Left cardiac atrium (tissue), 4 donors: Measurements from ENCODE around the gene ZBTB34. TPM values are rescaled to one million over a fixed set of nuclear protein-coding genes. Genes with fewer than 3 reads are reported as not detected.
A peak's percentile ranks its signal among the peaks of the same experiment; 100 is the strongest.

Source experiments
- ATAC-seq, 2 donors: fragments of 200-7000 bp; cut with Tn5 transposase; one replicate each; pipeline ENCODE4 v1.9.1; 2020; ENCODE audit warnings: mild to moderate bottlenecking in 2 of 2, moderate library complexity in 2 of 2
- DNase-seq: peaks from one replicate; pipeline ENCODE4 v3.0.0-alpha.2; 2020
- intact Hi-C, 2 donors: fragments of 100-400 bp; cut with DNase I; formaldehyde crosslinking; loops; one replicate each; pipeline versions ENCODE4 v1.14.1 to v1.15.1; 2022 to 2023
- total RNA-seq, 2 donors: library from RNA; stranded (reverse); fragmentation: NEBNext Ultra II Directional; extraction: Animal tissue kit (Norgen Biotek cat#: 25700); gene quantifications; one replicate each; pipeline ENCODE4 v1.2.1, GENCODE V29; 2021
- donor health status: DM: no; HTN: yes; CAD: no.
- donor health status: DM: no; HTN: yes; CAD: no; lungs with severe emphysema.
- donor health status: DM: yes; HTN: yes; CAD: no.
- donor health status: Dilated cardiomyopathy.

The ZBTB34 gene
- total RNA-seq, 2 donors from 2014 or later, result 5.2 to 5.6 TPM

GRCh38 chr9:126839301-126839700 lies 21.1 kb upstream of the ZBTB34 start:
- DNase-seq, result no peak
- intact Hi-C loops, result no loop called here
- ATAC-seq, result no peak

GRCh38 chr9:126842220-126842842 lies 18.1 kb upstream of the ZBTB34 start:
- DNase-seq, result no peak
- intact Hi-C loops, result no loop called here
- ATAC-seq, result peak in 1 of 2 donors; percentile 7

GRCh38 chr9:126842977-126843799 lies 17.3 kb upstream of the ZBTB34 start:
- no peak for DNase-seq
- ATAC-seq, result peak; percentile 31 to 50
- intact Hi-C loops, result no loop called here

- DNase-seq, result no peak
- peak; percentile 35 to 70 for ATAC-seq
Observed at GRCh38 chr9:126844085-126844484, 16.4 kb upstream of the ZBTB34 start.

GRCh38 chr9:126847051-126847450 lies 13.4 kb upstream of the ZBTB34 start:
- ATAC-seq (no peak), DNase-seq (no peak)
- intact Hi-C loops, result no loop called here

More at GRCh38 chr9:126844085-126844484, 16.4 kb upstream of the ZBTB34 start:
- intact Hi-C loops, result no loop called here

GRCh38 chr9:126849591-126850225 lies 10.7 kb upstream of the ZBTB34 start:
- DNase-seq (no peak), ATAC-seq (no peak)
- intact Hi-C loops, result no loop called here

- intact Hi-C loops, result no loop called here
- ATAC-seq (no peak), DNase-seq (no peak)
Observed at GRCh38 chr9:126851286-126851880, 9.1 kb upstream of the ZBTB34 start.

- intact Hi-C loops, result no loop called here
- no peak for DNase-seq
- peak in 1 of 2 donors; percentile 39 for ATAC-seq
Observed at GRCh38 chr9:126852086-126852688, 8.3 kb upstream of the ZBTB34 start.

GRCh38 chr9:126853667-126854066 lies 6.8 kb upstream of the ZBTB34 start:
- ATAC-seq (peak in 1 of 2 donors; percentile 57), DNase-seq (no peak)
- intact Hi-C loops, result no loop called here

GRCh38 chr9:126854734-126855133 lies 5.7 kb upstream of the ZBTB34 start:
- no peak for ATAC-seq
- DNase-seq, result no peak
- intact Hi-C loops, result no loop called here

- ATAC-seq (no peak), DNase-seq (no peak)
- intact Hi-C loops, result no loop called here
Observed at GRCh38 chr9:126856326-126856877, 4.0 kb upstream of the ZBTB34 start.

- no peak for ATAC-seq
- no peak for DNase-seq
- intact Hi-C loops, result no loop called here
Observed at GRCh38 chr9:126857261-126857960, 3.0 kb upstream of the ZBTB34 start.

GRCh38 chr9:126859111-126859510 lies 1.3 kb upstream of the ZBTB34 start:
- ATAC-seq, result no peak
- intact Hi-C loops, result no loop called here
- DNase-seq, result no peak

GRCh38 chr9:126860757-126861466 lies 473 bp downstream of the ZBTB34 start:
- ATAC-seq, result peak; percentile 61 to 70
- intact Hi-C loops, result loop anchor here in 1 of 2 donors (10.0 kb wide), 1 partner anchor 54 kb away; the partner anchor contains the start of gene RALGPS1
- no peak for DNase-seq

GRCh38 chr9:126861707-126862103 lies 1.3 kb downstream of the ZBTB34 start:
- intact Hi-C loops, result loop anchor here in 1 of 2 donors (10.0 kb wide), 1 partner anchor 53 kb away; the partner anchor contains the start of gene RALGPS1
- ATAC-seq (no peak), DNase-seq (no peak)

GRCh38 chr9:126862104-126862761 lies 1.8 kb downstream of the ZBTB34 start:
- ATAC-seq (peak in 1 of 2 donors; percentile 4), DNase-seq (no peak)
- intact Hi-C loops, result loop anchor here in 1 of 2 donors (10.0 kb wide), 1 partner anchor 53 kb away; the partner anchor contains the start of gene RALGPS1

- no peak for ATAC-seq
- DNase-seq, result no peak
- intact Hi-C loops, result loop anchor here in 1 of 2 donors (10.0 kb wide), 1 partner anchor 50 kb away; the partner anchor contains the start of gene RALGPS1
Observed at GRCh38 chr9:126864771-126865170, 4.3 kb downstream of the ZBTB34 start.
